SK-N-SH (cell line): ENCODE results near the gene ACTN3. TPM values are rescaled to one million over a fixed set of nuclear protein-coding genes. Genes with fewer than 3 reads are reported as not detected.

Experiments used
- CTCF ChIA-PET: fragments of 300-600, 350-600 bp; formaldehyde crosslinking; extraction: SDS; loops from one replicate; lab custom pipeline; 2021; lab: Yijun Ruan, JAX
- POLR2A ChIA-PET: fragments of 350-600 bp; sonication (Branson Sonifier 250); formaldehyde crosslinking; extraction: SDS; loops from one replicate; lab custom pipeline; 2020; ENCODE audit warnings: antibody characterized with exemption, inconsistent platforms; lab: Yijun Ruan, JAX
- DNase-seq: peaks from one replicate; pipeline ENCODE4 v3.0.0; 2012
- H2AFZ ChIP-seq: fragments of 200-600 bp; sonication (generic); 2 replicates; pipeline ENCODE4 v1.8.1; 2016; ENCODE audit warnings: antibody characterized with exemption, mild to moderate bottlenecking, low read depth
- H3F3A ChIP-seq: fragments of 200-600 bp; sonication (generic); replicated peaks from 2 replicates; pipeline ENCODE3; 2016; ENCODE audit warnings: antibody characterized with exemption, mild to moderate bottlenecking; ENCODE audit not compliant: insufficient read depth
- H3K27ac ChIP-seq, 2 experiments: fragments of 200-500 bp in 1 of 2; fragments of 200-600 bp in 1 of 2; sonication (Bioruptor generic) in 1 of 2; sonication (generic), shearing (Covaris generic) in 1 of 2; 2 replicates each; pipeline versions ENCODE4 v1.5.1 to v1.6.1; 2014 to 2016; ENCODE audit warnings: low read depth in 2 of 2, inconsistent platforms in 1 of 2, low read length in 1 of 2, mild to moderate bottlenecking in 1 of 2, mixed read lengths in 1 of 2
- H3K27me3 ChIP-seq: fragments of 200-600 bp; sonication (generic), shearing (Covaris generic); 2 replicates; pipeline ENCODE4 v1.6.1; 2016; ENCODE audit warnings: mixed run types; ENCODE audit not compliant: insufficient read depth
- H3K36me3 ChIP-seq, 2 experiments: fragments of 200-500 bp in 1 of 2; fragments of 200-600 bp in 1 of 2; sonication (Bioruptor generic) in 1 of 2; sonication (generic) in 1 of 2; replicated peaks in 1 of 2; 2 replicates each; pipeline versions ENCODE3 to v1.5.1; 2014 to 2016; ENCODE audit warnings: low read length in 1 of 2, mild to moderate bottlenecking in 1 of 2; ENCODE audit not compliant: insufficient read depth in 2 of 2, control insufficient read depth in 1 of 2
- H3K4me1 ChIP-seq, 2 experiments: fragments of 200-500 bp in 1 of 2; fragments of 200-600 bp in 1 of 2; sonication (Bioruptor generic) in 1 of 2; sonication (generic), shearing (Covaris generic) in 1 of 2; 2 replicates each; pipeline versions ENCODE4 v1.5.1 to v1.6.1; 2014 to 2016; ENCODE audit warnings: low read depth in 1 of 2, low read length in 1 of 2, mixed run types in 1 of 2; ENCODE audit not compliant: insufficient read depth in 2 of 2, control insufficient read depth in 1 of 2
- H3K4me2 ChIP-seq: fragments of 200-600 bp; sonication (generic), shearing (Covaris generic); 2 replicates; pipeline ENCODE4 v1.6.1; 2017; ENCODE audit warnings: mixed run types
- H3K4me3 ChIP-seq, 2 experiments: fragments of 200-500 bp in 1 of 2; fragments of 200-600 bp in 1 of 2; sonication (Bioruptor generic) in 1 of 2; sonication (generic), shearing (Covaris generic) in 1 of 2; 2 replicates each; pipeline versions ENCODE4 v1.5.1 to v1.8.1; 2014 to 2016; ENCODE audit warnings: low read depth in 2 of 2, inconsistent platforms in 1 of 2, low read length in 1 of 2, mild to moderate bottlenecking in 1 of 2, mixed read lengths in 1 of 2, moderate library complexity in 1 of 2
- H3K79me2 ChIP-seq: fragments of 200-600 bp; sonication (generic); 2 replicates; pipeline ENCODE4 v1.8.1; 2017; ENCODE audit warnings: mild to moderate bottlenecking; ENCODE audit not compliant: insufficient read depth
- H3K9ac ChIP-seq: fragments of 200-600 bp; sonication (generic); 2 replicates; pipeline ENCODE4 v1.6.1; 2017; ENCODE audit warnings: mixed run types
- H3K9me2 ChIP-seq: fragments of 200-600 bp; sonication (generic); 2 replicates; pipeline ENCODE4 v1.6.1; 2017; ENCODE audit warnings: mixed run types
- H3K9me3 ChIP-seq: fragments of 200-600 bp; sonication (generic); 2 replicates; pipeline ENCODE4 v1.6.1; 2017; ENCODE audit warnings: mixed run types, mild to moderate bottlenecking, moderate library complexity
- H4K20me1 ChIP-seq: fragments of 200-600 bp; sonication (generic); 2 replicates; pipeline ENCODE4 v1.6.1; 2017; ENCODE audit warnings: mild to moderate bottlenecking, mixed run types; ENCODE audit not compliant: insufficient read depth
- CHD2 ChIP-seq: fragments of 150-350 bp; IDR thresholded peaks from 2 replicates; pipeline ENCODE4 v1.6.1; 2018; ENCODE audit warnings: low read length; ENCODE audit not compliant: partially characterized antibody
- ELF1 ChIP-seq: IDR thresholded peaks from 2 replicates; pipeline ENCODE4 v1.4.0; 2012
- FOXJ3 ChIP-seq: sonication (generic); formaldehyde crosslinking; IDR thresholded peaks from 2 replicates; pipeline ENCODE4 v1.5.1; 2020; ENCODE audit warnings: mild to moderate bottlenecking, missing genetic modification reagents
- GATA2 ChIP-seq: sonication (generic); formaldehyde crosslinking; IDR thresholded peaks from 2 replicates; pipeline ENCODE4 v1.5.0; 2020; ENCODE audit warnings: mild to moderate bottlenecking, missing genetic modification reagents
- JUND ChIP-seq: IDR thresholded peaks from 2 replicates; pipeline ENCODE4 v1.4.0; 2012
- MXI1 ChIP-seq: IDR thresholded peaks from 2 replicates; pipeline ENCODE4 v1.6.1; 2012; ENCODE audit warnings: mild to moderate bottlenecking, low read depth, low read length, improper control_type of control experiment
- NRF1 ChIP-seq: IDR thresholded peaks from 2 replicates; pipeline ENCODE4 v1.6.1; 2012; ENCODE audit warnings: low read depth, mild to moderate bottlenecking, low read length
- POLR2AphosphoS5 ChIP-seq: IDR thresholded peaks from 2 replicates; pipeline ENCODE4 v1.6.1; 2012; ENCODE audit warnings: low read depth, low read length
- RAD21 ChIP-seq: IDR thresholded peaks from 2 replicates; pipeline ENCODE4 v1.6.1; 2012; ENCODE audit warnings: mild to moderate bottlenecking, low read length
- RCOR1 ChIP-seq: fragments of 150-350 bp; IDR thresholded peaks from 2 replicates; pipeline ENCODE4 v1.6.1; 2017; ENCODE audit warnings: antibody characterized with exemption, low read length
- RFX5 ChIP-seq: IDR thresholded peaks from 2 replicates; pipeline ENCODE4 v1.6.1; 2012; ENCODE audit warnings: mild to moderate bottlenecking, improper control_type of control experiment, low read length
- RXRA ChIP-seq: IDR thresholded peaks from 2 replicates; pipeline ENCODE4 v1.4.0; 2012; ENCODE audit warnings: low read depth, mild to moderate bottlenecking, borderline replicate concordance
- SIN3A ChIP-seq: IDR thresholded peaks from 2 replicates; pipeline ENCODE4 v1.6.1; 2012; ENCODE audit warnings: low read depth, mild to moderate bottlenecking, low read length, moderate library complexity, borderline replicate concordance
- TCF12 ChIP-seq: IDR thresholded peaks from 2 replicates; pipeline ENCODE4 v1.4.0; 2012
- TEAD4 ChIP-seq: IDR thresholded peaks from 2 replicates; pipeline ENCODE4 v1.4.0; 2012; ENCODE audit warnings: mild to moderate bottlenecking, borderline replicate concordance; ENCODE audit not compliant: insufficient read depth
- YY1 ChIP-seq: IDR thresholded peaks from 2 replicates; pipeline ENCODE4 v1.4.0; 2012; ENCODE audit warnings: low read depth, mild to moderate bottlenecking
- WGBS: methylation state at CpG from one replicate; pipeline ENCODE4 v1.1.6; 2017; ENCODE audit warnings: low lambda C conversion rate; 5-methylcytosine and 5-hydroxymethylcytosine counted together
- polyA plus RNA-seq, 3 experiments: library from polyadenylated mRNA; depleted of rRNA; stranded (reverse); fragments of >200 nt; gene quantifications; 2 replicates each; pipeline ENCODE4 v1.2.3, GENCODE V29; 2012
- TF ChIP-seq, protein P1 (sequence below): fragments of 150-350 bp; IDR thresholded peaks from 2 replicates; pipeline ENCODE4 v1.6.1; 2016; ENCODE audit warnings: mild to moderate bottlenecking, low read depth, low read length
- TF ChIP-seq, protein P2 (sequence below): IDR thresholded peaks from 2 replicates; pipeline ENCODE4 v1.4.0; 2012; ENCODE audit warnings: low read depth
- TF ChIP-seq, protein P3 (sequence below): IDR thresholded peaks from 2 replicates; pipeline ENCODE4 v1.4.0; 2012; ENCODE audit warnings: low read depth, borderline replicate concordance

Gene ACTN3
- polyA plus RNA-seq, 1 of the 3 experiments (the other 2 are of a cell fraction), result 0.02 TPM

DNA sequence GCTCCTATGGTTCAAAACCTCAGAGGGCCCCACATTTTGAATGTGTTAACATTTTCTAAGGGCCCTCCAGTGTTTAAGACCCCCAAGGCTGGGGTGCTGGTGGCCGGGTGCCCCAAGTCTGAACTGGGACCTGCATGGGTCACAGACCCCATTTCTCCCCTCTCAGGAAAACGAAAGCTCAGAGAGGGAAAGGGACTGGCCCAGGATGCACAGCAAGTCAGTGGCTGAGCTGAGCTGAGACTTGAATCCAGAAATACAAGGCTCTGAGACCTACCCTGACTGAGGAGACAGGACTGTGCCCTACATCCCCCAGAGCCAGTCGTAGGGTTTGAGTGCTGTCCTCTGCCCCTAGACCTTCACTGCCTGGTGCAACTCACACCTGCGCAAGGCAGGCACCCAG, 4.2 kb downstream of the ACTN3 start (continued):
- TF ChIP-seq, protein P1, sequence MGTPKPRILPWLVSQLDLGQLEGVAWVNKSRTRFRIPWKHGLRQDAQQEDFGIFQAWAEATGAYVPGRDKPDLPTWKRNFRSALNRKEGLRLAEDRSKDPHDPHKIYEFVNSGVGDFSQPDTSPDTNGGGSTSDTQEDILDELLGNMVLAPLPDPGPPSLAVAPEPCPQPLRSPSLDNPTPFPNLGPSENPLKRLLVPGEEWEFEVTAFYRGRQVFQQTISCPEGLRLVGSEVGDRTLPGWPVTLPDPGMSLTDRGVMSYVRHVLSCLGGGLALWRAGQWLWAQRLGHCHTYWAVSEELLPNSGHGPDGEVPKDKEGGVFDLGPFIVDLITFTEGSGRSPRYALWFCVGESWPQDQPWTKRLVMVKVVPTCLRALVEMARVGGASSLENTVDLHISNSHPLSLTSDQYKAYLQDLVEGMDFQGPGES, result no peak
- TF ChIP-seq JUND (no peak), RAD21 (no peak)

DNA sequence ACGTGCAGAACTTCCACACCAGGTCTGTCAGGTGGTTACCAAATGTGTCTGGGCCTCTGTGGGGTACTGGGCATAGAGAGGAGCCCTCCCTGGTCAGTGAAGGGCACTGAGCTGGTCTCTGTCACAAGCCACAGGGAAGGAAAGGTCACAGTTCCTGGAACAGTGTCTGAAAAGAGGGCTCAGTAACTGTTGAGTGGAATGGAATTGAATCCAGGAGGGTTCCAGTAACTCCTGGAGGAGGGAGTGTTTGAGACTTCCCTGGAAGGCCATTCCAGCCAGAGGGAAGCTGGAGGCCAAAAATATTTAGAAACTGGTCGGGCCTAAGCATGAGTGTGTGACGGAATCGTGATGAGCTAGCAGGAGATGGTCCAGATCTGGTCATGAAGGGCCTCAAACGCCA, 7.9 kb downstream of the ACTN3 start:
- Histone ChIP-seq H3K9ac (no peak overlapping the region), H3K27ac (no peak overlapping the region), H3K4me3 (no peak overlapping the region), H3K9me2 (no peaks in the 10 kb centered on the region), H2AFZ (no peak overlapping the region)
- CTCF ChIA-PET, result interaction anchor here (1.9 kb wide), 1 partner anchor 9 kb away, joined by 5 read pairs; the partner anchor contains the start of gene ZDHHC24
- DNase-seq, result no peak
- TF ChIP-seq YY1 (no peak), RCOR1 (no peak), RXRA (no peak), SIN3A (no peak), ELF1 (no peak), GATA2 (CRISPR knock-in tag) (no peak), RAD21 (no peak), JUND (no peak), POLR2AphosphoS5 (no peak), TEAD4 (no peak), CHD2 (no peak), FOXJ3 (CRISPR knock-in tag) (no peak), NRF1 (no peak), RFX5 (no peak), MXI1 (no peak), TCF12 (no peak)
- TF ChIP-seq, protein P2, sequence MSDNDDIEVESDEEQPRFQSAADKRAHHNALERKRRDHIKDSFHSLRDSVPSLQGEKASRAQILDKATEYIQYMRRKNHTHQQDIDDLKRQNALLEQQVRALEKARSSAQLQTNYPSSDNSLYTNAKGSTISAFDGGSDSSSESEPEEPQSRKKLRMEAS, result no peak
- TF ChIP-seq, protein P3, sequence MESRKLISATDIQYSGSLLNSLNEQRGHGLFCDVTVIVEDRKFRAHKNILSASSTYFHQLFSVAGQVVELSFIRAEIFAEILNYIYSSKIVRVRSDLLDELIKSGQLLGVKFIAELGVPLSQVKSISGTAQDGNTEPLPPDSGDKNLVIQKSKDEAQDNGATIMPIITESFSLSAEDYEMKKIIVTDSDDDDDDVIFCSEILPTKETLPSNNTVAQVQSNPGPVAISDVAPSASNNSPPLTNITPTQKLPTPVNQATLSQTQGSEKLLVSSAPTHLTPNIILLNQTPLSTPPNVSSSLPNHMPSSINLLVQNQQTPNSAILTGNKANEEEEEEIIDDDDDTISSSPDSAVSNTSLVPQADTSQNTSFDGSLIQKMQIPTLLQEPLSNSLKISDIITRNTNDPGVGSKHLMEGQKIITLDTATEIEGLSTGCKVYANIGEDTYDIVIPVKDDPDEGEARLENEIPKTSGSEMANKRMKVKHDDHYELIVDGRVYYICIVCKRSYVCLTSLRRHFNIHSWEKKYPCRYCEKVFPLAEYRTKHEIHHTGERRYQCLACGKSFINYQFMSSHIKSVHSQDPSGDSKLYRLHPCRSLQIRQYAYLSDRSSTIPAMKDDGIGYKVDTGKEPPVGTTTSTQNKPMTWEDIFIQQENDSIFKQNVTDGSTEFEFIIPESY, result no peak
- TF ChIP-seq, protein P1, result no peak
- TF ChIP-seq, all 33 proteins: peak for 0
- Histone ChIP-seq H3K36me3 (no peaks in the 10 kb centered on the region), H3K79me2 (no peaks in the 10 kb centered on the region), H3F3A (no peaks in the 10 kb centered on the region), H4K20me1 (no peaks in the 10 kb centered on the region), H3K9me3 (no peaks in the 10 kb centered on the region), H3K4me2 (no peak overlapping the region), H3K4me1 (no peaks in the 10 kb centered on the region; a peak in 1 of 4 replicates), H3K27me3 (no peaks in the 10 kb centered on the region)
- WGBS, result 66% methylated on average over 4 of the region's 5 CpGs
- POLR2A ChIA-PET, result no interaction called here
